Activated CD8-positive, alpha-beta memory T cell treated with anti-CD3 and anti-CD28 coated beads for 1 hour (primary cell): ENCODE results near the gene GDF11.

Experiments used
- DNase-seq, 2 donors: peaks; one replicate each; pipeline ENCODE4 v3.0.0-alpha.2; 2020; ENCODE audit warnings: low read depth in 1 of 2; ENCODE audit errors: extremely low read depth in 1 of 2

The GDF11 gene

GRCh38 chr12:55722948-55723347, 20.0 kb upstream of the GDF11 start:
- no peak for DNase-seq

DNA sequence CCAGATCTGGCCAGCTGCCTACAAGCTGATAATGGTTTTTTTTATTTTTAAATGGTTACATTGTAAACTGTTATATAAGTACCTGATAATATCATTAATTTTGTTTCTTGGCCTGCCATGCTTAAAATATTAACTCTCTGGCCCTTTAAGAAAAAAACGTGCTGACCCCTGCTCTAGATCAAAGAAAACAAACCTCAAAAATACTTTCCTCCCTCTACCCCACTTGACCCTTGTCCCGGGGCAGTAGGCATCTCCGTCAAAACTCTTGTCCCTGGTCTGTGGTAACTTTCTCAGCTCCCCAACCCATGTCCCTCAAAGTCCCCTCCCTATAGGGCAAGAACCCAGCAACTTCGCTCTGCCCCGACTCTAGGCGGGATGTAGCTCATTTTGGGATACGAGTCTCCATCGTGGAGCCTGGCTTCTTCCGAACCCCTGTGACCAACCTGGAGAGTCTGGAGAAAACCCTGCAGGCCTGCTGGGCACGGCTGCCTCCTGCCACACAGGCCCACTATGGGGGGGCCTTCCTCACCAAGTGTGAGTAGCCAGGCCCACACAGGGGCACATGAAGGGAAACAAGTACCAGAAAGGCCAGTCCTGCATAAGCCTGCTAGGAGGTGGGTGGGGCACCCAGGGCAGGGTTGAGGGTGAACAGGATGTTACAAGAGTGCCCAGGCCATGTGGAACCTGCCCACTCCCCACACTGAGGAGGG, 19.3 kb upstream of the GDF11 start:
- no peak for DNase-seq

GRCh38 chr12:55724226-55724939, 18.5 kb upstream of the GDF11 start:
- peak in 1 of 2 donors; percentile 37 for DNase-seq

DNA sequence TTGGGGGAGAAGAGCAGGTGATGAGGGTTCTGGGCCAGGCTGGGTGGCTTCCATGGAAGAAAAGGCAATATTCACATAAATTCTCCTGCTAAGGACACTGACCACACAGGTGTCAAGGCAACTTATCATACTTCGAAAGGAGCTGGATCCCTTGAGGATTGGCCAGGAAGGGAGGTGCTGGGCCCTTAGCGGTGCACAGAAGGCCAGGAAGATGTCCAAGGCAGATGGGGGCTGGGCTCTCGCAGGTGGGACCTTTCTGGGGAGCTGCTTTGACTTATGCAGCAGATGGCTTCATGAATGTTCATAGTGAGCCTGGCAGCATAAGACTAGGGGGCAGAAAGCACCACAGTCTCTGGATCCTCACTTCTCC, 18.0 kb upstream of the GDF11 start:
- no peak for DNase-seq

DNA sequence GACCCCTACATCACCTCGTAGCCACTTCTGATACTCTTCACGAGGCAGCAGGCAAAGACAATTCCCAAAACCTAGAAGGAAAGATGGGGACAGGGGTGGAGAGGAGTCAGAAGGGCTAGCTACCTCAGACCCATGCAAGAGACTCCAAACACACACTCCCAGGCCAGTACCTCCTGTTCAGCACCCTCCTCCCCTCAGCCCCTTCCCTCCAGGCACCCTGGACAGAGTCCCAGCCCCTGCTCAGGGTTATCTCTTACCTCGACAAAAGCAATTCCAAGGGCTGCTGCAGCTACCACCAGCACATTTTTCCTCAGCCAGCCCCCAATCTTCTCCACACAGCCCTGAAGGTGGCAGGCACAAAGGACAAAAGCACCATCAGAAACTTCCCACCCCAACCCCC, 17.4 kb upstream of the GDF11 start:
- DNase-seq: no peak

DNA sequence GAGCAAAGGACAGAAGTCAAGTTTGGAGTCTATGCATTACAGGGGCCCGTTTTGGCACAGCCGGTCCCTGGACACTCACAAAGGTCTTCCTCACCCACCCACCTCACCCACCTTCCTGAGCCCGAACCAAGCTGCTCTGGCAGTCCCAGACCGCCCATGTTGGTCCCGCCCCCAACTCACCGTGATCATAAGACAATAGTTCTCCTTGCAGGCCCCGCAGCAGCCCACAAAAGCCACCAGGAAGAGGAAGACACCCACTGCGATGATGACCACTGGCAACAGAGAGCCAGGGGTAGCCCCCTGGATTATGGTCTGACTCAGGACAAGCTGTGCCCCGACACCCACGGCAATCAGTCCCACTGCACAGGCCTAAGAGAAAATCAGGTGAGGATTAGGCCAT, 16.0 kb upstream of the GDF11 start:
- DNase-seq: no peak

- DNase-seq: no peak
Observed at GRCh38 chr12:55727643-55728185, 15.2 kb upstream of the GDF11 start.

DNA sequence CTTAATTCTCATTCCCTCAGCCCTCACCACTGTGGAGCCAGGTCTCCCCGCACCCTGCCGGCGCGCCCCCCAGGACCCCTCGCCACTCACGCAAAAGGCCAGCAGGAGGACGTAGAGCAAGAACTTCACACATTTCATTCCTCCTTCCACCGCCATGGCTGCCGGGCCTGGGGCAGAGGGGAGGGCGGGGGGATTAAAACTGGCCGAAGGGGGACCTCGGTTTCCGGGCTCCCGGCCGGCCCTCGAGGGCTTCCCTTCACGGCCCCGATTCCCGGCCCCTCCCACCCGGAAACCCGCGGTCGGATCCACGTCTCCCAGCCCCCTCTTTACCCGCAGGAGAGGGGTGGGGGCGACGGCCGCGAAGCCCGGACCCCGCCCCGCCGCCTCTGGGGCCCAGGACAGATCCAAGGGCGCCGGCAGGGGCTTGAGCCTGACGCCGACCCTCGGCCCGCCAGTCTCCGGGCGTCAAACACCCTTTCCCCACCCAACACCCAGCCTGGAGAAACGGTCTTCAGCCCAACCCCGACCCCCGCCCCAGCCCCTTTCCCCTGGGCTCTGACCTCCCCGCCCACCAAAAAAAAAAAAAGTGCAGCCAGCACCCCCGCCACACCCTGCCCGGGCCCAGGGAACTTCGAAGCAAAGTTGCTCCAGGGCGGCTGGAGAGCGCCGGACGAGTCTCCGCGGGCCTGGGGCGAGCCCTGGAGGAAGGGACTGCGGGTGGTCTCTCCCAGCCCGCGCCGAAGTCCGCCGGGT, 14.6 kb upstream of the GDF11 start:
- no peak for DNase-seq

DNA sequence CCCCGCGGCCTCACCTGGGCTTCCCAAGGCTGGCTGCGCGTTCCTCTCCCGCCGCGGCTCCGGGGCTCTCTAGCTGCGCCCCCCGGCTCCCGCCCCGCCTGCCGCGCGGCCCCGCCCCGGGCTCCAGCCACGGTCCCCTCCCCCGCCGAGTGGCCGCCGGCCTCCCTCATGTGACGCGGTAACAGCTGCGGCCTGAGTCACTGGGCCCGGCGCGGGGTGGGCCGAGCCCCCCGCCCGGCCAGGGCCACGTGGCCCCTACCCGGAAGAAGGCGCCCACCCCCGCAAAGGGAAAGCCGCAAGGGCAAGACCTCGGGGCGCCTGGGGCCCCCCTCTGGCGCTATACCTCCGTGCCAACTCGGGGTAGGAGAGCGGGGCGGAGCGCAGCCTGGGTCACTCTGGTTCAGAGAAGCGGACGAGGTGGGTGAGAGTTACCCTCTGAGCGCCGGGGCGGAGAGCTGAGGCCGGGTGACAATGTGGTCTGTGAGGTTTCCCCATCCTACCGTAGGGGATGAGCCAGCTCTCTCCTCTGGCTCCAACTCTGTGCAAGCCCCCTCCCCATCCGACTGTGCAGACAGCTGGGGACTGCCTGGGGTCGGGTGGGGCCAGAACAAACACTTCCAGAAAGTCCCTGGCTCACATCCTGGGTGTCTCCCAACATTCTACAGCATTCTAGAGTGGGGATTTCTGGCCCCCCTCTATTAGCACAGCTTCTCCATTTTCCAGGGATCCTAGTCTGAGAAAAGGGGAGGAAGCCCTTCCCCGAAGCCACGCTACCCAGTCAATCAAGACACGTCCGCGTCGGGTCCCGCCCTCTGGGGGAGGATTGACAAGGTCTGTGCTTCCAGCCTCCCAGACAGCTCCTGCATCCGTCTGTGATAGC, 13.7 kb upstream of the GDF11 start, which contains the start of gene CD63:
Gene CD63, minus strand, starts transcription at position 71 of the 880 bp plus-strand sequence. CDS start 668 bp downstream, outside the sequence.
- DNase-seq: peak in 1 of 2 donors; percentile 51

- DNase-seq: no peak
Observed at GRCh38 chr12:55729819-55730818, 12.8 kb upstream of the GDF11 start.

- DNase-seq: no peak
Observed at GRCh38 chr12:55732288-55732687, 10.6 kb upstream of the GDF11 start.

DNA sequence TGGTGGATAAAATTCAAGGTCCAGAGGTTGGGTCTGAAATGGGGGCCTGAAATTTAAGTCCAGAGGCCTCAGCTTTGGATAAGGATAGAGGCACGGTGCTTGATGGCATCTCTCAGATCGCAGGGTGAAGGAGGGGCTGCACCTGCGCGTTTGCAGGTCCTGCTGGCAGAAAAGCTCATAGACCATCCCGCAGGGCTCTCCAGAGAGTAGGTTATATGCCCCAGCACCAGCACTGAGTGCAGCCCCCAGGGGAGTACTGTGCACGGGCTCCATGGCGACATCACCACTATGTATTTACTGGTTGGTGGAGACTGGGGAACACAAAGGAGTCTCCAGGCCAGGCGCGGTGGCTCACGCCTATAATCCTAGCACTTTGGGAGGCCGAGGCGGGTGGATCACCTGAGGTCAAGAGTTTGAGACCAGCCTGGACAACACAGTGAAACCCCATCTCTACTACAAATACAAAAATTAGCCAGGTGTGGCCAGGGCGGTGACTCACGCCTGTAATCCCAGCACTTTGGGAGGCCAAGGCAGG, 9.8 kb upstream of the GDF11 start:
- no peak for DNase-seq

DNA sequence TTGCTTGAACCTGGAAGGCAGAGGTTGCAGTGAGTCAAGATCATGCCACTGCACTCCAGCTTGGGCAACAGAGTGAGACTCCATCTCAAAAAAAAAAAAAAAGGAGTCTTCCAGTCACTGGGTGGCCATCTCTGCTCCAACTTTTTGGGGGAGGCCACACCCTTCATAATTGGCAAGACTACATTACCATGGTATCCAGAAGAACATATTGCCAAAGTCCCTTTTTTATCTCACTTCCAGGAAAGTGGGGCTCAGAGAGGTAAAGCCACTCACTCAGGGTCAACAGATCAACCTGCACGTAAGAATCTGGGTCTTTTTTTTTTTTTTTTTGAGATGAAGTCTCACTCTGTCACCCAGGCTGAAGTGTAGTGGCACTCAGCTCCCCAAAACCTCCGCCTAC, 9.1 kb upstream of the GDF11 start:
- no peak for DNase-seq

GRCh38 chr12:55734595-55734994, 8.3 kb upstream of the GDF11 start:
- no peak for DNase-seq

- DNase-seq: no peak
Observed at GRCh38 chr12:55736076-55736475, 6.8 kb upstream of the GDF11 start.

DNA sequence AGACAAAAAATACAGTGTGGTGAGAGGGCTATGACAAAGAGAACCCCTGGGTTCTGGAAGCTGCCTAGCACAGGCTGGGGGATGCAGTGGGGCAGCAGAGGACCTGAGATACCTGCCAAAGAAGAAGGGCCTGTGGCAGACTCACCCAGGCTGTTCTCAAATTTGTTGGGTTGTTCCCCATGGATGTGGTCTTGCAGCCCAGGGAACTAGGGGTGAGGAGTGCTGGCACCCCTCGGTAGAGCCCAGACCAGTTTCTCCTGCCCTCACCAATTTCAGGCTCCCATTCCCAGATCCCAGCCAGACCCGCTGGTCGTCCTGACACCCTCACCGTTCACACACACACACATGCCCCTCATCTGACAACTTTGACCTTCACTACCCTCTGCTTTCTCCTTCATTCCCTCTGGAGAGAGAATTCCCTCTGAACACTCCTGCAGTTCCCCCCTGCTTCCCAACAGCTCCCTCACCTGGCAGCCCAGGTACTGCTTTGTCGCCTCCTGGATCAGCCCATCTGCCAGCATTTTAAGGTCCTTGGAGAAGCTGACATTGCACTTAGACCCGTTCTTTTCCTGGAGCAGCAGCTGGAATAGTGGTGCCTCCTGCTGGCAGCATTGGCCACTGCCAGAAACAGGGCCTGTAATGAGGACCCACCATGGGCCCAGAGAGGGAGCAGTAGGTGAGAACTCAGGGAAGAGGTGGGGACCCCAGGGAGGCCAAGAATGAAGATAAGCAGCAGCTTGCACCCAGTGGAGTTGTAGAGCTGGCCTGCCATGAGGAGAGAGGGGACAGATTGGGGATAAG, 5.9 kb upstream of the GDF11 start:
- DNase-seq: peak in 1 of 2 donors; percentile 34

- DNase-seq: no peak
Observed at GRCh38 chr12:55737581-55738122, 5.3 kb upstream of the GDF11 start.
